NCI-H2171 treated with DMSO at 0.1 percent for 48 hours (cell line): ENCODE measurements around the gene GNAZ.
"Not testable (repeated sequence)": the region's sequence is repeated elsewhere in the genome, so short reads cannot be mapped to it uniquely, and the experiment has no call there.

Source experiments
- DNase-seq: peaks from one replicate; lab custom pipeline; 2025; lab: John Stamatoyannopoulos, UW

GNAZ gene

GRCh38 chr22:23070418-23071229 lies at the start of gene GNAZ:
Gene GNAZ (plus strand): TSS chr22:23070519. CDS start chr22:23095696, 25,177 bp downstream.
- DNase-seq = peak; percentile 40

- DNase-seq = no peak
These were observed 49.5 kb upstream of the GNAZ start for GRCh38 chr22:23020659-23021293.

GRCh38 chr22:23021660-23022353 lies 48.5 kb upstream of the GNAZ start:
- DNase-seq = not testable (repeated sequence)

- DNase-seq = no peak
These were observed 47.0 kb upstream of the GNAZ start for GRCh38 chr22:23023294-23023693.

GRCh38 chr22:23026777-23027176 lies 43.5 kb upstream of the GNAZ start:
- no peak for DNase-seq

- DNase-seq = not testable (repeated sequence)
These were observed 42.5 kb upstream of the GNAZ start for GRCh38 chr22:23027849-23028248.

- no peak for DNase-seq
These were observed 40.6 kb upstream of the GNAZ start for GRCh38 chr22:23029521-23030228.

GRCh38 chr22:23031381-23031780 lies 38.9 kb upstream of the GNAZ start:
- DNase-seq = no peak

GRCh38 chr22:23031786-23032185 lies 38.5 kb upstream of the GNAZ start:
- no peak for DNase-seq

- DNase-seq = no peak
These were observed 37.7 kb upstream of the GNAZ start for GRCh38 chr22:23032658-23033057.

- no peak for DNase-seq
These were observed 37.0 kb upstream of the GNAZ start for GRCh38 chr22:23033116-23033905.

- peak; percentile 42 for DNase-seq
These were observed 35.4 kb upstream of the GNAZ start for GRCh38 chr22:23034621-23035556.

- no peak for DNase-seq
These were observed 34.6 kb upstream of the GNAZ start for GRCh38 chr22:23035557-23036277.

- DNase-seq = peak; percentile 81
These were observed 33.5 kb upstream of the GNAZ start for GRCh38 chr22:23036684-23037428.

- DNase-seq = no peak
These were observed 32.6 kb upstream of the GNAZ start for GRCh38 chr22:23037429-23038333.

GRCh38 chr22:23038334-23038642 lies 32.0 kb upstream of the GNAZ start:
- DNase-seq = no peak

- no peak for DNase-seq
These were observed 31.4 kb upstream of the GNAZ start for GRCh38 chr22:23038902-23039301.

- DNase-seq = no peak
These were observed 28.1 kb upstream of the GNAZ start for GRCh38 chr22:23042179-23042578.
